Neural progenitor cell (in vitro differentiated cells): ENCODE measurements around the gene CHRNA10. TPM values are rescaled to one million over a fixed set of nuclear protein-coding genes. Genes with fewer than 3 reads are reported as not detected.

Experiments used
- DNase-seq: peaks from one replicate; pipeline ENCODE4 v3.0.0-alpha.2; 2016; ENCODE audit warnings: low spot score
- H2AFZ ChIP-seq: fragments of 200-600 bp; sonication (generic); replicated peaks from 2 replicates; pipeline ENCODE4 v1.6.1; 2016; ENCODE audit warnings: antibody characterized with exemption
- H3F3A ChIP-seq: fragments of 200-600 bp; sonication (generic); 2 replicates; pipeline ENCODE4 v1.6.1; 2016; ENCODE audit warnings: antibody characterized with exemption, low read depth
- H3K27ac ChIP-seq: fragments of 200-600 bp; sonication (generic); 2 replicates; pipeline ENCODE4 v1.5.1; 2016; ENCODE audit warnings: mild to moderate bottlenecking
- H3K27me3 ChIP-seq: fragments of 200-600 bp; sonication (generic); 2 replicates; pipeline ENCODE4 v1.6.1; 2016; ENCODE audit warnings: mild to moderate bottlenecking, moderate library complexity
- H3K36me3 ChIP-seq: fragments of 200-600 bp; sonication (generic); 2 replicates; pipeline ENCODE4 v1.5.1; 2016
- H3K4me1 ChIP-seq: fragments of 200-600 bp; sonication (generic); 2 replicates; pipeline ENCODE4 v1.6.1; 2016; ENCODE audit warnings: mixed run types
- H3K4me2 ChIP-seq: fragments of 200-600 bp; sonication (generic); 2 replicates; pipeline ENCODE4 v1.6.1; 2016
- H3K4me3 ChIP-seq: fragments of 200-600 bp; sonication (generic); 2 replicates; pipeline ENCODE4 v1.5.1; 2016
- H3K79me2 ChIP-seq: fragments of 200-600 bp; sonication (generic); 2 replicates; pipeline ENCODE4 v1.6.1; 2016; ENCODE audit warnings: low read depth
- H3K9ac ChIP-seq: fragments of 200-600 bp; sonication (generic); 2 replicates; pipeline ENCODE4 v1.6.1; 2016
- H3K9me3 ChIP-seq: fragments of 200-600 bp; sonication (generic); 2 replicates; pipeline ENCODE4 v1.5.1; 2016; ENCODE audit warnings: low read depth
- H4K20me1 ChIP-seq: fragments of 200-600 bp; sonication (generic); 2 replicates; pipeline ENCODE4 v1.6.1; 2016; ENCODE audit warnings: low read depth
- H3K27ac Mint-ChIP-seq: 3 replicates; pipeline ENCODE4 v1.8.0; 2021; ENCODE audit warnings: mixed read lengths
- H3K27me3 Mint-ChIP-seq: 2 replicates; pipeline ENCODE4 v1.8.0; 2022; ENCODE audit warnings: low read depth, mild to moderate bottlenecking, inconsistent platforms, moderate library complexity, mixed read lengths; ENCODE audit not compliant: insufficient read depth
- H3K36me3 Mint-ChIP-seq: 3 replicates; pipeline ENCODE4 v1.8.0; 2021; ENCODE audit warnings: mixed read lengths
- H3K4me1 Mint-ChIP-seq: 3 replicates; pipeline ENCODE4 v1.8.0; 2021; ENCODE audit warnings: mixed read lengths
- H3K4me3 Mint-ChIP-seq: 3 replicates; pipeline ENCODE4 v1.8.0; 2021; ENCODE audit warnings: mild to moderate bottlenecking, moderate library complexity, mixed read lengths
- H3K9me3 Mint-ChIP-seq: 3 replicates; pipeline ENCODE4 v1.8.0; 2020; ENCODE audit warnings: mixed read lengths
- CTCF ChIP-seq: fragments of 200-600 bp; sonication (generic); IDR thresholded peaks from 2 replicates; pipeline ENCODE4 v1.5.1; 2017; ENCODE audit warnings: antibody characterized with exemption, mild to moderate bottlenecking
- EZH2 ChIP-seq: fragments of 200-600 bp; sonication (generic); IDR thresholded peaks from 2 replicates; pipeline ENCODE4 v1.6.1; 2017; ENCODE audit warnings: antibody characterized with exemption, mild to moderate bottlenecking, moderate library complexity
- EZH2phosphoT487 ChIP-seq: fragments of 200-600 bp; sonication (generic); IDR thresholded peaks from 2 replicates; pipeline ENCODE4 v1.6.1; 2017; ENCODE audit warnings: antibody characterized with exemption
- total RNA-seq: library from RNA; depleted of rRNA; stranded (reverse); fragments of >200 nt; gene quantifications from 2 replicates; pipeline ENCODE4 v1.2.3, GENCODE V29; 2015; ENCODE audit warnings: low replicate concordance

Gene CHRNA10
- total RNA-seq, 1 donor from 2014 or later, result 0.21 TPM

DNA sequence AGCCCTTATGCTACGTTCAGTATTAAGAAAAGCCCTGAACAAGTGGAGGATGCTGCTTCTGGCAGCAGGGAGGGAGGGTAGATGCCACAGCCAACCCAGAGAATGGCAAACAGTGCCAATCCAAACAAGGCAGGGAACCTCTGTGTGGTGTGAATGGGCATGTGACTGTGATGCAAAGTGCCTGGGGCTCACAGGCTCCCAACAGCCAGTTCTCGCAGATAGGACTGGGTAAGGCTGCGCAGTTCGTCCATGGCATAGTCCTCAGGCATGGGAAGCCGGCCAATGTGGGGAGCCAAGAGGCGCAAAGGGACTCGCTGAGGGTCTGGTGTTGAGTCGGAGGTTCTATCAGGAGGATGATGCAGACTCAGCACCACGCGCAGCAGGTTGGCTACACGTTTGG is 4.8 kb upstream of the CHRNA10 start:
- Mint-ChIP-seq H3K27ac (no peak overlapping the region), H3K27me3 (peaks cover 2% of the 10 kb centered on the region), H3K9me3 (no peaks in the 10 kb centered on the region), H3K36me3 (peaks cover 57% of the 10 kb centered on the region), H3K4me1 (peaks cover 3% of the 10 kb centered on the region), H3K4me3 (no peak overlapping the region)
- Histone ChIP-seq H3K27me3 (no peaks in the 10 kb centered on the region), H2AFZ (no peak overlapping the region), H3K4me2 (no peak overlapping the region), H3F3A (no peaks in the 10 kb centered on the region), H3K27ac (no peak overlapping the region), H3K79me2 (no peaks in the 10 kb centered on the region), H3K4me3 (no peak overlapping the region), H4K20me1 (no peaks in the 10 kb centered on the region), H3K9ac (no peak overlapping the region), H3K4me1 (no peaks in the 10 kb centered on the region), H3K36me3 (peaks cover 23% of the 10 kb centered on the region), H3K9me3 (no peaks in the 10 kb centered on the region)
- no peak for DNase-seq
- TF ChIP-seq CTCF (no peak), EZH2phosphoT487 (no peak), EZH2 (no peak)

DNA sequence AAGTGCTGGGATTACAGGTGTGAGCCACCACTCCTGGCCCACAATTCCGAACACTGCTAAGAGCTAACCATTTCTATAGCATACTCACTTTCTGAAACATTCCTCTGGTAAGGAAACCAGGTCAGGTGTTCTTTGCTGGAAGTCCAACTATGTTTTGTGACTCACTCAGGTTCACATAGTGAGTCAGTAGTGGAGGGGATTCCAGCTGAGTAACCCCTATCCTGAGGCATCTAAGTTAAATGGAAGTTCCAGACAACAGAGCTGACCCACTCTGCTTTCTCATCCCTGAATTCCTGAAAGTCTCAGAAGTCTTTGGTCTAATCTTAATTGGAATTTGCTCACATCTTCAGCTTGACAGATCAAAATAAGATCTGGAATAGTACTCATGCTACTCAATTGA is 3.0 kb upstream of the CHRNA10 start:
- Histone ChIP-seq H3K79me2 (no peaks in the 10 kb centered on the region), H3K36me3 (peaks cover 14% of the 10 kb centered on the region), H3K9ac (no peak overlapping the region), H3K4me1 (no peaks in the 10 kb centered on the region), H3K9me3 (no peaks in the 10 kb centered on the region), H2AFZ (no peak overlapping the region), H3F3A (no peaks in the 10 kb centered on the region), H4K20me1 (no peaks in the 10 kb centered on the region), H3K27ac (no peak overlapping the region), H3K27me3 (no peaks in the 10 kb centered on the region), H3K4me2 (no peak overlapping the region), H3K4me3 (no peak overlapping the region)
- no peaks in the 10 kb centered on the region for H3K27me3 Mint-ChIP-seq
- H3K4me1 Mint-ChIP-seq, result peaks cover 3% of the 10 kb centered on the region
- TF ChIP-seq CTCF (no peak), EZH2phosphoT487 (no peak), EZH2 (no peak)
- no peak overlapping the region for H3K27ac Mint-ChIP-seq
- peaks cover 54% of the 10 kb centered on the region for H3K36me3 Mint-ChIP-seq
- DNase-seq, result peak; percentile 10
- no peak overlapping the region for H3K4me3 Mint-ChIP-seq
- no peaks in the 10 kb centered on the region for H3K9me3 Mint-ChIP-seq

GRCh38 chr11:3669742-3670183 is 1.4 kb downstream of the CHRNA10 start:
- no peak overlapping the region for H3K27ac Mint-ChIP-seq
- Histone ChIP-seq H3K79me2 (no peaks in the 10 kb centered on the region), H3K4me1 (no peaks in the 10 kb centered on the region), H3K4me2 (no peak overlapping the region), H3K9ac (no peak overlapping the region), H2AFZ (no peak overlapping the region), H3K9me3 (no peaks in the 10 kb centered on the region), H3K36me3 (peaks cover 8% of the 10 kb centered on the region), H3K4me3 (no peak overlapping the region), H4K20me1 (no peaks in the 10 kb centered on the region), H3K27me3 (no peaks in the 10 kb centered on the region), H3F3A (no peaks in the 10 kb centered on the region), H3K27ac (no peak overlapping the region)
- H3K27me3 Mint-ChIP-seq, result peaks cover 6% of the 10 kb centered on the region
- no peaks in the 10 kb centered on the region for H3K9me3 Mint-ChIP-seq
- peaks cover 43% of the 10 kb centered on the region for H3K36me3 Mint-ChIP-seq
- no peak overlapping the region for H3K4me3 Mint-ChIP-seq
- no peak for DNase-seq
- TF ChIP-seq EZH2, result no peak
- TF ChIP-seq CTCF, result no peak
- no peak for TF ChIP-seq EZH2phosphoT487
- H3K4me1 Mint-ChIP-seq, result peaks cover 3% of the 10 kb centered on the region

GRCh38 chr11:3669128-3669527 is 2.1 kb downstream of the CHRNA10 start:
- no peak overlapping the region for H2AFZ ChIP-seq
- Mint-ChIP-seq H3K4me3 (no peak overlapping the region), H3K36me3 (peaks cover 43% of the 10 kb centered on the region), H3K27ac (no peak overlapping the region), H3K9me3 (no peaks in the 10 kb centered on the region), H3K27me3 (peaks cover 6% of the 10 kb centered on the region), H3K4me1 (no peaks in the 10 kb centered on the region)
- no peak overlapping the region for H3K9ac ChIP-seq
- no peaks in the 10 kb centered on the region for H3K4me1 ChIP-seq
- no peaks in the 10 kb centered on the region for H4K20me1 ChIP-seq
- H3K4me2 ChIP-seq, result no peak overlapping the region
- H3K4me3 ChIP-seq, result no peak overlapping the region
- no peaks in the 10 kb centered on the region for H3K27me3 ChIP-seq
- H3K9me3 ChIP-seq, result no peaks in the 10 kb centered on the region
- TF ChIP-seq CTCF (no peak), EZH2phosphoT487 (no peak), EZH2 (no peak)
- peaks cover 3% of the 10 kb centered on the region for H3K36me3 ChIP-seq
- H3K79me2 ChIP-seq, result no peaks in the 10 kb centered on the region
- no peak overlapping the region for H3K27ac ChIP-seq
- no peaks in the 10 kb centered on the region for H3F3A ChIP-seq
- no peak for DNase-seq
